Activated CD4-positive, alpha-beta T cell treated with anti-CD3 and anti-CD28 coated beads, Interleukin-10, Interleukin-2, amounts not matched to agents 100 ng/mL and 50 ng/mL, durations not matched to agents 16 hours and 8 hours (primary cell): ENCODE results near the gene ZNF365.
"Not testable (repeated sequence)": the region's sequence is repeated elsewhere in the genome, so short reads cannot be mapped to it uniquely, and the experiment has no call there.

Source experiments
- DNase-seq: peaks from one replicate; pipeline ENCODE4 v3.0.0-alpha.2; 2020

ZNF365 gene

DNA sequence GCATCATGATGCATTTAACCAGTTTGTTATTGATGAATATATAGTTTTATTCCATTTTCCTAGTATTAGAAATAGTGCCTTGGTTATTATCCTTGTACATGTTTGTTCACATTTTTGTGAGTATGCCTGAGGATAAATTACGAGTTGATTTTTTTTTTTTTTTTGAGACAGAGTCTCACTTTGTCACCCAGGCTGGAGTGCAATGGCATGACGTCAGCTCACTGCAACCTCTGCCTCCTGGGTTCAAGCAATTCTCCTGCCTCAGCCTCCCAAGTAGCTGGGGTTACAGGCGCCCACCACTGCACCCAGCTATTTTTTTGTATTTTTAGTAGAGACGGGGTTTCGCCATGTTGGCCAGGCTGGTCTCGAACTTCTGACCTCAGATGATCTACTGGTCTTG, 4.7 kb downstream of the ZNF365 start:
- not testable (repeated sequence) for DNase-seq

DNA sequence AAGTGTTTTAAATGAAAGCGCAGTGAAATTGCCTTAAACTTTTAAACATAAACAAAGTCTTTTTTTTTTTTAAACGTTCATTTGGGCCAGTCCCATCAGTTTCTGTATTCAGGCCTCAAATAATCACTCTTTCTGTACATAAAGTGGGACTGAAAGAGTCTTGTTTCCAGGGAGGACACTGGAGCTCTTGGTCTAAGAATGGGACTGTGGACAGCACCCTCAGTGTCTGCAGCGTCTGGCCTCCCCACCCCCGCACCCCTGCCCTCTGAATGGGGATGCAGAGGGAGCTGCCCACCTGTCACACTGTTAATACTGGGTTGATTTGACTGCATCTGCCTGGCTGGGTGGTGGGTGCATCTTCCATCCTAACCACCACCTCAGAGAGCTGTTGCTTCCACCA, 5.2 kb downstream of the ZNF365 start:
- DNase-seq = no peak

DNA sequence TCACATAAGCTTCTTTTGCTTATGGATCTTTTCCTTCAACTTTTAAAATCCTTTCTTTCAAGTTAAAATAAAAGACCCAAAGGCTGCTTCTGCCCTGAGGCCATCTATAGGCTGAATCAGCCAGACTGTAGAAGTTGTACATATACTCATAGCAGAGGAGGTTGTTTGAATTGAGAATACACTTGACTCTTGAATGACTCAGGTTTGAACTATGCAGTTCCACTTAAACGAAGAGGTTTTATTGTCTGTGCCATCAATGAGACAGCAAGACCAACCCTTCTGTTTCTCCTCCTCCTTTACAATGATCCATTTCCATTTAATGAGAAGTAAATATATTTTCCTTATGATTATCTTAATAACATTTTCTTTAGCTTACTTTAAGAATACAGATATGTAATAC, 5.8 kb downstream of the ZNF365 start:
- peak; percentile 11 for DNase-seq

DNA sequence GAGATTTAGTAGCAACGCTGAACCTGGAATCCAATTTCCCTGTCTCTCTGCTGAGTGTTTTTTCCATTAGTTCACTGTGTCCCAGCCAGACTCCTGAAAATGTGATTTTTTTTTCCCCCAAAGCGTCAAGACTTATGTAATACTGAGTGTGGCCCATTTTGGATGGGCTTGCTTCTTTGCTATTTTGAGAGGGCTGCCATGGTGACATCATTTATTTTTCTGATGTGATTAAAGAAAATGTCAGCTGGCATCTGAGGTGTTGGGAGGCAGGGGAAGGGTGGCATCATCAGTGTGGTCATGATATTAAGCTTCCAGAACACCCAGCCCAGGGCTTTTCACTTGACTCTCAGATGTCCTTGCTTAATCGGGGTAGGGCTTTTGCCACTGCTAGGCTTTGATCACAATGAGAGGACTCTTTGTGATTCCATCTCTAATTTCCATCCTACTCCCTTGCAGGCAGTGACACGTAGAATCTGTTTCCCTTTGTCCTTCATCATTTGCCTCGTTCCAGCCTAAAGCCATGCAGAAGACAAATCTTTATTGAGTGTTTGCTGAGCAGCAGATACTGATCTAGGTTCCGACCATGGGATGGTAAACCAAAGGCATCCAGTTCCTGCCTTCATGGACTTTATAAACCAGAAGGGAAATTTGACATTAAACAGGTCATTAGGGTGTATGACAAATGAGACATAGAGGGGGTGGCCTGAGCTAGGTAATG, 7.4 kb downstream of the ZNF365 start:
- DNase-seq = no peak

DNA sequence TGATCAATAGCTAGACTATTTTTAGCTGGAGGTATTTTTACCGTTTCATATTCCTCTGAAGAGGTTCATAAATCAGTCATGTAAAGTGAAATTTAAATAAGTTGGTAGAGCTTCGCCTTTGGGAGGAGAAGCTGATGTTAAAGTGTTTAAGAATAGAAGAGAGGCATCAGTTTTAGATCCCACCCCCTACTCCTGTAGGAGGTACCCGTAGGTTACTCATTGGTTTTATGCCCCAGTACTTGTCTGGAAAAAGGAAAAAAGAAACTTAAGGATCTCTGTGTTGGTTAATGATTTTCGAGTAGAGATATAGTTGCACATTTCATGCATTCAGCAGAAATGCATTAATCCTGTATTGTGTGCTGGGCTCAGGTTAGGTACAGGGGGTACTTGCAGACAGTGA, 8.7 kb downstream of the ZNF365 start:
- DNase-seq = no peak

DNA sequence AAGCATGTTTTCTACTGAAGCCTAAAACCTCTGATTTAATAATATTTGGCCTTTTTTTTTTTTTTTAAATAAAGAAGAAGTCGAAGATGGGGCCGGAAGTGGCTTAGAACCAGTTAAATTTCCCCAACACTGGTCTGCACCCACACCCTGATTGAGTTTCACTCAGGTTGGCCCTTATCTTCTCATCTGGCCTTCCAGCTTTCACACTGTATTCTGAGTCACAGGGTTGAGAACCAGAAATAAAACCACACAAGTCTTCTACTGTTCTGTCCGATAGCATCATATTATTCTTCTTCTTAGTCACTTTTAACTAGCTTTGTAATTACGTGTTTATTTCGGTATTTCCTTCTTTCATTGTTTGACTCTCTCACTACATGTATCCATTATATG, 9.9 kb downstream of the ZNF365 start:
- DNase-seq = peak; percentile 91

DNA sequence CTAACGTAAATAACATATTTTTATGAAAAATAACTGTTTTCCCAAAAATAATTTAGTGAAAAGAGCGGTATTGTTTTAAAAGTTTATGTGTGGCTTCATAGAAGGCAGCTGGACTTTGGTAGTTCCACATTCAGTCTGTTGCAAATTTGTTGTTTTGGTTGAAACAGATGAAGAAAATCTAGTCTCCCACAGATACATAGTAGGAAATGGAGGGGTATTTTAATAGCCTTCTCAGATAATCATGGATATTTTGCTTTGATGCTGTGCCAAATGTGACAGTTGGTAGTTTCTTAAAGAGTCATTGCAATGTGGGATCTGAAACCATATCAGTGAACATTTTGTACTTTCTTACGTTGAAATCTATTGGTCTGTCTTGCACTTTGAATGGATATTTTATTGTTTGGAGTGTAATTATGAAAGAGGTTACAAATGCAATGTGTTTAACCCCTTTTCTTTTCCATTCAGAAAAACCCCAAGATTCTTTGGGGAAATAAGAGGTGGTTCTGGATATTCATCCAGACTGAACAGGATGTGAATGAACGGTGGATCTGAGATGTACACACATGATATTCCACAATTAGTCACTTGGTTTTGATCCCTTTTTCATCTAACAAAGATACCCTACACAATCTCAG, 10.4 kb downstream of the ZNF365 start:
- peak; percentile 12 for DNase-seq

DNA sequence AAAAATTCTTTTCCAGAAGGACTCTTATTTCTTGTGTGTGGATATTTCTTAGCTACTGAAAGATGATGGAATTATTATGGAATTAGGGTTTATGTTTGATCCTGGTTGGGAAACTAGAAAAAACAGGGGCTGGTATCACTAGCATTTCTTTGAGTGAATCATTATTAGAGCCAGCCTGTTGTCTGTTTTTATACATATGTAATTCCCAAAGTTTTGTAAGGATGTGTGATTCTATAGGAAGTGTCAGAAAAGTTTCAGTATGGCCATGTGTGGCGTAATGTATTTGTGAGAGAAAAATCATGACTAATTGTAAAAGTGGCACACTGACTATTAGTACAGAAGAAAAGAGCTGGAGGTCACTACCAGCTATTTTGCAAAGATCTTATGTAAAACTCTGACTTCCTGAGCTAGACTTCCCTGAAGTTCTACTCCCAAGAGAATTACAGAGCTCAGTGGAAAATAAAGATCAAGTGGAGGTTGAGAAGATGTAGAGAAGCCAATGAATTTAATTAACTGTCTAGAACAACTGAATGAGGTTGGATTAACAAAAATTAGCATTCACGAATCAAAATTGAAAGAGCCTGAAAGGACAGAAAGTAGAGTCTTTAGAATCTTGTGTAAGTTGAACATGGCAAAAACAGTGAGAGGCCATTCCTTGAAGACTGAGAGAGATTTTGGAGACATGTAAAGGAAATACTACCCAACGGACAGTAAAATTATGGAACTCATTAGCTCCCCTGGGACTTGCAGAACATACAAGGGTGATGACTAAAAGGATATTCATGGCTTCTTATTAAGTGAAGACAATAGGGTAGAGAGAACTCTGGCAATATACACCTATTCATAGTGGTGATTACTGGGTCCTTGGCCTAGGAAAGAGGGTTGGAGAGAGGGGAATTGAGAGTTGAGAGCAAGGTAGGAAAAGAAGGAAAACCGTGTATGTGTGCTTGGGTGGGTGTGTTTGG, 12.5 kb downstream of the ZNF365 start:
- no peak for DNase-seq

DNA sequence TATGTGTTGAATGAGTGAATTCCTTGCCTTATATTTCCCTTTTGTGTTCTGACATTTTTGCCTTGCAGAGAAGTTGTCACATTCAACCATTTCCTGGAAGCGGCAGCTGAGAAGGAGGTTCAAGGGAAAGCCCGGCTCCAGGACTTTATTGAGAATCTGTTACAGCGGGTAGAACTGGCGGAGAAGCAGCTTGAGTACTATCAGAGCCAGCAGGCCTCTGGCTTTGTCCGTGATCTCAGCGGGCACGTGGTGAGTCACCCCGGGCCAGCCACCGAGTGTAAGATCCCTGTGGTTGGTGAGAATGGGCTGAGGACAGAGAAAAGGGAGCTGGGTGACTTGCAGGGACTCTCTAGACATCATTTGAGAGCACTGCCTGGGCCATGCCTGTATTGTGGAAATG, 14.2 kb downstream of the ZNF365 start:
- DNase-seq = no peak

DNA sequence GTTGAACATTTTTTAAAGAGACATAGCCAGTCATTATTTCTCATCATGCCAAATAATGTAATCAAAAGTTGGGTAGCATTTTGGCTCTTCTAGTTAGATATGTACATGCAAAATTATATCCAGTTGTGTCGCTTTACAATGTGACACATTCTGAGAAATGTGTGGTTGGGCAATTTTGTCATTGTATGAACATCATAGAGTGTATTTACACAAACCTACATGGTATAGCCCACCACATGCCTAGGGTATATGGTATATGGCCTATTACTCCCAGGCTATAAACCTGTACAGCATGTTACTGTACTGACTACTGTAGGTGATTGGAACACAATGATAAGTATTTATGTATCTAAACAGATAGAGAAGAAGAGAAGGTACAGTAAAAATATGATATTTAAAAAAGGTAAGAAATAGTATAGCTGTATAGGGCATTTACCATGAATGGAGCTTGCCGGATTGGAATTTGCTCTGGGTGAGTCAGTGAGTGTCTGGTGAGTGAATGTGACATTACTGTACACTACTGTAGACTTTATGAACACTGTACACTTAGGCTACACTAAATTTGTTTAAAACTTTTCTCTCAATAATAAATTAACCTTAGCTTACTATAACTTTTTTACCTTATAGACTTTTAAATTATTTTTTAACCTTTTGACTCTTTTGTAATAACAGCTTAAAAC, 16.5 kb downstream of the ZNF365 start:
- DNase-seq = peak; percentile 14

DNA sequence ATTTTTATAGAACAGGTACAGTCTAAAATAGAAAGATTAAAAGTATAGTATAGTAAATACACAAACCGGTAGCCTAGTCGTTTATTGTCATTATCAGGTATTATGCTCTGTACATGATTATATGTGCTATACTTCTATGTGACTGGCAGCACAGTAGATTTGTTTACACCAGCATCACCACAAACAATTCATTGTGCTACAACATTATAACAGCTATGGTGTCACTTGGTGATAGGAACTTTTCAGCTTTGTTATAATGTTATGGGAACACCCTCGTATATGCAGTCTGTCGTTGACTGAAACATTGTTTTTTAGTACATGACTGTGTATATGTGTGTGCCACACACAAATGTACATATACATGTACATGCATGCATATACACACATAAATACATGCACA, 19.1 kb downstream of the ZNF365 start:
- DNase-seq = no peak

DNA sequence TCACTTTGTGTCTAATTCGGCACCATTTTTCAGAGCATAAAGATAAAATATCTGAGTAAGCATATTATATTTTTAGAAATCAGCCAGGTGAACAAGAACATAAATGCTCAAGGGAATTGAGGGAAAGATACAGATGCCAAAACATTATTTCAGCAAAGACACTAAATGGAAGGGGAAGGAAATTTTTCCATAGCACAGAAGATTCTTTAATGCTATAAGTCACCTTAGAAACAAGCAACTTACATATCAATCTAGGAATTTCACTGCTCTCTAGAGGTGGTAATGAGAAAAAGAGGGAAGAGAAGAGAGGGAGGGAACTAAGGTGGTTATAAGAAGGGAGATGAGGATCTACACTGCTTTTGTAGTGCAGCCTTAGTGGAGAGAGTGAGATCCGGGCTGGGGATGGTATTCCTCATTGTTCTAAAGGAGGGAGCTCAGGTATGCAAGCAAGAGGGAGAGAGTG, 20.4 kb downstream of the ZNF365 start:
- no peak for DNase-seq

DNA sequence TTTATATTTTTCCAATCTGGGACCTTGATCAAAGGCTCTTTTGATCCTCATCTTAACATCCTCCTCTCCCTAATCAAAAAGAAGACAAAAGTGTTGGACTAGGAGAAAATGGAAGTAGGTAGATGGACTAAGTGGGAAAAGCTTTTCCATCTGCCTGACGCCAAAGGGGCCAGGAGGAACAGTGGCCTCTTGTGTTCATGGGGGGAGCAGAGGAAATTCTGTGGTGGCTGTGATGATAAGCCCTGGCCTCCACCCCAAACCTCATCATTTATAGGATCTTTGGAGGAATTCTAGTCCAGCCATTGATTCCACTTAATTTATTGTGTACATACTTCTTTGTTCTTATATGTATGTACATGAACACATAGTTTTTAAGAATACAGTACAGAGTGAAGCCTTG, 21.7 kb downstream of the ZNF365 start:
- no peak for DNase-seq

DNA sequence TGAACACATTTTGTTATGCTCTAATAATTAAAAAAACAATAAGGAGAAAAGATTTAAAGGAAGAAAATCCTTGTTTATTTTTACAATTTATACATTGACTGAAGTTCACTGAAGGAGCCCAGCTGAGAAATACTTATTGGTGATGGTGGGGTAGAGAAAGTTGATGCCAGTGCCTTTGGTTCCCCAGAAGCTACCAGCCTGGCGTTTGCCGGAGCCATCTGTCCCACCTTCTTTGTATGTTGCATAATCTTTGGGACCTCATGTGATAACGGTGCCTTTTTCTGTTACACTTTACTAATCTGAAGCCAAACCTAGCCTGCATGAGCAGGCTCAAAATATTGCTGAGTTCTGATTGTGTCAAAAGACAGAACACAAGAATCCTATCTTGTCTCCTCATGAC, 22.7 kb downstream of the ZNF365 start:
- DNase-seq = no peak

DNA sequence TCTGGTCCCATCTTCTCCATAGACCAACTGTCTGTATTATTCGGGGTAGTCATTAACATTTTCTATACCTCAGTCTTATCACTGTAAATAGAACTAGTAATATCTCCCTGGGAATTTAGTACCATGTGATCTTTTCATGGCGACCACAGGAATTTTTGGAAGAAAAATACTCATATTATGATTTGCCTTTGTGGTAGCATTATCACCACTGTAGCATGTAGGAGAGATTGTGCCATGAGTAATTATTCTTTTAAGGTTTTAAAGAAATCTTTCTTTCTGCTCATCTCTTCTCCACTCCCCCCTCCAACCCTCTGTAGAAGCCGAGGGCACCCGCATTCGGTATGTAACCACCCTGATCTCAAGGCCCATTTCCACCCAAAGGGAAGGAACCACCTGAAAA, 25.0 kb downstream of the ZNF365 start:
- DNase-seq = no peak

DNA sequence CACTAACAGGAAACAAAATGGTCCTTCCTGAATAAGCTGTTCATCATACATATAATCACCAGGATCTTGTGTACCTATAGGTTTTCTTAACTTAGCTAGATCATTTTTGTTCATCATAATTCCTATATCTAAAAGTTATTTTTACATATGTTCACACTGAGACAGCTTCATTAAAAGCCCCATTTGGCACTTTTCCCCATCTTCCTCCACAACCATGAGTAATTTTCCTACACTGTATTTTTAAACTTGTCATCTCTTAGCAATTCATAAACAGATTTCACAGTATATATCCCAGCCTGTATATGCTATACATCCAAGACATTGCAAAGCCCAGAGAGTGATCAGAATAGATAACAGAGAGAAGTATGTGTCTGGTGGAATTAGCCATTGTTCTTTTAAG, 28.3 kb downstream of the ZNF365 start:
- no peak for DNase-seq

DNA sequence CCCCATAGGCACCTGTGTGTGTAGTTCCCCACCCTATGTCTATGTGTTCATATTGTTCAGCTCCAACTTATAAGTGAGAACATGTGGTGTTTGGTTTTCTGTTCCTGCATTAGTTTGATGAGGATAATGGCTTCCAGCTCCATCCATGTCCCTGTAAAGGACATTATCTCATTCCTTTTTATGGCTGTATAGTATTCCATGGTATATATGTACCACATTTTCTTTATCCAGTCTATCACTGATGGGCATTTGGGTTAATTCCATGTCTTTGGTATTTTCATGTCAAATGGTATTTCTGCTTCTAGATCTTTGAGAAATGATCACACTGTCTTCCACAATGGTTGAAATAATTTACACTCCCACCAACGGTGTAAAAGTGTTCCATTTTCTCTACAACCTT, 36.4 kb downstream of the ZNF365 start:
- not testable (repeated sequence) for DNase-seq

DNA sequence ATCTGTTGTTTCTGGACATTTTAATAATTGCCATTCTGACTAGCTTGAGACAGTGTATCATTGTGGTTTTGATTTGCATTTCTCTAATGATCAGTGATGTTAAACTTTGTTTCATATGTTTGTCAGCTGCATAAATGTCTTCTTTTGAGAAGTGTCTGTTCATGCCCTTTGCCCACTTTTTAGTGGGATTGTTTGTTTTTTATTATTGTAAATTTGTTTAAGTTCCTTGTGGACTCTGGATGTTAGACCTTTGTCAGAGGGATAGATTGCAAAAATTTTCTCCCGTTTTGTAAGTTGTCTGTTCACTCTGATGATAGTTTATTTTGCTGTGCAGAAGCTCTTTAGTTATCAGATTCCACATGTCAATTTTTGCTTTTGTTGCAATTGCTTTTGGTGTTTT, 36.8 kb downstream of the ZNF365 start:
- DNase-seq = not testable (repeated sequence)

DNA sequence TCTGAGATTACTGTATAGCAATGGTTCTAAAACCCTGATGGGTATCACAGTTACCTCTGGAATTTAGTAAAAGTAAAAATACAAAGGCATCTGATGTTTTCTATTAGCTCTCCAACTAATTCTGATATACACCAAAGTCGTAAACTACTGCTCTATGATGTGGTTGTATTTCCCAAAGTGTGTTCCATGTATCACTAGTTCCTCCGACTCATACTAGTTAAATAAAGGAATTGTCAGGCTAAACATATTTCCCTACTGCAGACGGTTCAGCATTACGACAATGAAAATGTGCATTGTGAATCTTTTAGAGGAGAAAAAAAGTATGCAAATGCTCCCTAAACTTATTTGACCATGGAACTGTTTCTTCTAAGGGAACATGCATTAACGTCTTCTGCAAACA, 38.9 kb downstream of the ZNF365 start:
- DNase-seq = no peak

DNA sequence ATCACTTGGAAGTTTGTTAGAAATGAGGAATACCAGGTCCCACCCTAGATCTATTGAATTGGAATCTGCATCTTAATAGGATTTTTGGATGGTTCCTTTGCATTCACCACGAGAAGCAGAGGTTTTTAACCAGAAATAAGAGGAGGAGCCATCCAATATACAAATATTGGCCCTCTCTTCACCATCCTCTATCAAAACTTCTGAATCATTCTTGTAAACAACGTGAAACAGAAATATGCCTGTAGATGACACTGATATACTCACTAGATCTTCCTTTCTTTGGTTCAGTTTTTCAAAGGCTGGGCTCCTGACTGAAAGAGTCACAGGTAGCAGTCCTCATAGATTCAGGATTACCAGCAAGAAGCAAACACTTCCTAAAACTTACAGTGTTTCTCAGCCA, 39.5 kb downstream of the ZNF365 start:
- no peak for DNase-seq

DNA sequence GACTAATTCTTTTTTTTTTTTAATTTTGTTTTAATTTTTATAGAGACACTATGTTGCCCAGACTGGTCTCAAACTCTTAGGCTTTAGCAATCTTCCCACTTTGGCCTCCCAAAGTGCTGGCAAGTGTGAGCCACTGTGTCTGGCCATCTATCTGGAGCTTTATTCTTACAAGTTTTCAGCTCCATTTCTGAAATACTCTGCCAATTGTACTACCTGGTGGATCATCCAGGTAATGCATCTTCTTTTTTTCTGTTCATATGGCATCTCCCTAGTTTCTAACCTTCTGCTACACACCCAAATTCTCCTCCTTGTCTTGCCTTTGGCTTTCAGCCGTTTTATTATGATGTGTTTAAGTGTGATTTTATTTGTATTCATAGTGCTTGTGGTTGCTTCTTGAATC, 40.2 kb downstream of the ZNF365 start:
- no peak for DNase-seq

DNA sequence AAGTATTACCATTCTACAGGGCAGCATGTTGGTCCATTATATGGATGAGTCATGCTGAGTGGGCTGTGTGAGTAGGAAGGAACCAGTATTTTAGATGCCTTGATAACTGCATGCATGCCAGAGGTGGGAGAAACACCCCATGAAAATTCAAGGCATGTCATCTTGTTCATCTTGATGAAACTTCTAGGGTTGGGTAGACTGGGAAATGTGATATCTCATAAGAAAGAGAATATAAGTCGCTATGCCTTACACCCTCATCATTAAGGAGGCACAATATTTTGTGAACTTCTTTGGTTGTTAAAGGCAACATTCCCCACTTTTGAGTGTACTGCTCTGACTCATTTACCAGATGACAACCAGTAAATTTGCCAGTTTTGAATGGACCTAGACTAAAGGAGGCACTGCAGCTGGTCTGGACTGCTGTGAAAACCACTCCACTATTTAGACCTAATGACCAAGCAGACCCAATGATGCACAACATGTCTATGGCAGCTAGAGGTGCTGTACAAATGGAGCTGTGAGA, 48.0 kb downstream of the ZNF365 start:
- DNase-seq = no peak

DNA sequence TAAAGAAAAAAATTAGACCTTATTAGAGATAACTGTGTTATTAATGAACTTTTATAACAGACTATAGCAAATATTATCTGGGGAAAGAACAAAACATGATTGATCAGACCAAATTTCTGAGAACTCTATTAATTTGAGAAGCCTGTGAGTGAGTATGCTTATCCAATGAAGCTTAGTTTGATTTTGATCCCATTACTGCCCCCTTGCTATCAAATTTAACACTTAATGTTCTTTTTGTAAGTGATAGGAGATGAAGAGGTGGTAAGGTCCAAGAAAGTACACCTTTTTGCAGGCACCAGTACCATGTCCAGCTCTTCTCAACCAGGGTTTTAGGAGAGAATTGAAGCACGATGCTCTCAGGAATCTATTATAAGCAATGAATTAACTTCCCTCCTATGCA, 49.9 kb downstream of the ZNF365 start:
- no peak for DNase-seq
